Osteocyte (in vitro differentiated cells): ENCODE results near the gene SLC4A1. TPM values are rescaled to one million over a fixed set of nuclear protein-coding genes. Genes with fewer than 3 reads are reported as not detected.

Source experiments
- DNase-seq: peaks from one replicate; pipeline ENCODE4 v3.0.0; 2021; ENCODE audit warnings: mixed read lengths; ENCODE audit not compliant: unreplicated experiment; ENCODE audit errors: extremely low spot score
- H3K27ac Mint-ChIP-seq: one replicate; pipeline ENCODE4 v1.8.0; 2021; ENCODE audit warnings: mild to moderate bottlenecking, mixed read lengths; ENCODE audit not compliant: unreplicated experiment
- H3K27me3 Mint-ChIP-seq: one replicate; pipeline ENCODE4 v1.8.0; 2021; ENCODE audit warnings: mixed read lengths; ENCODE audit not compliant: unreplicated experiment
- H3K36me3 Mint-ChIP-seq: one replicate; pipeline ENCODE4 v1.8.0; 2021; ENCODE audit warnings: mixed read lengths; ENCODE audit not compliant: unreplicated experiment
- H3K4me1 Mint-ChIP-seq: one replicate; pipeline ENCODE4 v1.8.0; 2021; ENCODE audit warnings: mixed read lengths; ENCODE audit not compliant: unreplicated experiment
- H3K4me3 Mint-ChIP-seq: one replicate; pipeline ENCODE4 v1.8.0; 2021; ENCODE audit warnings: mild to moderate bottlenecking, moderate library complexity, mixed read lengths; ENCODE audit not compliant: unreplicated experiment
- H3K9me3 Mint-ChIP-seq: one replicate; pipeline ENCODE4 v1.8.0; 2021; ENCODE audit warnings: mixed read lengths; ENCODE audit not compliant: unreplicated experiment
- CTCF ChIP-seq: fragments of 200-600 bp; sonication (generic); IDR thresholded peaks from 2 replicates; pipeline ENCODE4 v1.5.0; 2021; ENCODE audit warnings: antibody characterized with exemption, mild to moderate bottlenecking, moderate library complexity
- total RNA-seq: library from RNA; stranded (reverse); gene quantifications from 2 replicates; pipeline ENCODE4 v1.2.1, GENCODE V29; 2021

SLC4A1 gene
- total RNA-seq, 1 donor from 2014 or later, result not detected

- DNase-seq, result no peak
- TF ChIP-seq CTCF, result no peak
- Mint-ChIP-seq H3K36me3 (no peaks in the 10 kb centered on the region), H3K4me3 (no peak overlapping the region), H3K9me3 (no peaks in the 10 kb centered on the region), H3K27me3 (peaks cover 19% of the 10 kb centered on the region), H3K27ac (no peak overlapping the region), H3K4me1 (no peaks in the 10 kb centered on the region)
Observed at GRCh38 chr17:44256671-44257070, 11.3 kb downstream of the SLC4A1 start.

GRCh38 chr17:44255915-44256314 lies 12.0 kb downstream of the SLC4A1 start:
- no peak for DNase-seq
- H3K4me3 Mint-ChIP-seq, result no peak overlapping the region
- peaks cover 19% of the 10 kb centered on the region for H3K27me3 Mint-ChIP-seq
- no peaks in the 10 kb centered on the region for H3K9me3 Mint-ChIP-seq
- no peaks in the 10 kb centered on the region for H3K36me3 Mint-ChIP-seq
- no peak overlapping the region for H3K27ac Mint-ChIP-seq
- H3K4me1 Mint-ChIP-seq, result no peaks in the 10 kb centered on the region
- TF ChIP-seq CTCF, result no peak

GRCh38 chr17:44254361-44255095 lies 13.4 kb downstream of the SLC4A1 start:
- Mint-ChIP-seq H3K27me3 (peaks cover 19% of the 10 kb centered on the region), H3K36me3 (no peaks in the 10 kb centered on the region), H3K4me3 (no peak overlapping the region), H3K27ac (no peak overlapping the region), H3K4me1 (no peaks in the 10 kb centered on the region), H3K9me3 (no peaks in the 10 kb centered on the region)
- no peak for TF ChIP-seq CTCF
- no peak for DNase-seq

GRCh38 chr17:44253006-44253405 lies 14.9 kb downstream of the SLC4A1 start:
- no peak for TF ChIP-seq CTCF
- Mint-ChIP-seq H3K4me3 (no peak overlapping the region), H3K27ac (no peak overlapping the region), H3K9me3 (no peaks in the 10 kb centered on the region), H3K36me3 (no peaks in the 10 kb centered on the region), H3K4me1 (no peaks in the 10 kb centered on the region), H3K27me3 (peaks cover 19% of the 10 kb centered on the region)
- no peak for DNase-seq

GRCh38 chr17:44251062-44251461 lies 16.9 kb downstream of the SLC4A1 start:
- no peak for DNase-seq
- Mint-ChIP-seq H3K27me3 (peaks cover 12% of the 10 kb centered on the region), H3K9me3 (no peaks in the 10 kb centered on the region), H3K36me3 (no peaks in the 10 kb centered on the region), H3K27ac (no peak overlapping the region), H3K4me1 (no peaks in the 10 kb centered on the region), H3K4me3 (no peak overlapping the region)
- no peak for TF ChIP-seq CTCF
